SK-N-SH treated with all-trans-retinoic acid at 6 μM for 48 hours (cell line): ENCODE measurements around the gene KIF1A.

Experiments used
- ATAC-seq: fragments of 200-7000 bp; cut with Tn5 transposase; 3 replicates; pipeline ENCODE4 v1.9.1; 2020; ENCODE audit warnings: mild to moderate bottlenecking, moderate library complexity
- ARNTL ChIP-seq: fragments of 450-650 bp; formaldehyde crosslinking; IDR thresholded peaks from 2 replicates; pipeline ENCODE4 v1.5.0; 2020; ENCODE audit warnings: low read depth, mild to moderate bottlenecking, moderate library complexity, borderline replicate concordance
- CSDC2 ChIP-seq: fragments of 250-450 bp; sonication (Bioruptor Pico); IDR thresholded peaks from 2 replicates; pipeline ENCODE4 v1.5.0; 2020; ENCODE audit warnings: mild to moderate bottlenecking, moderate library complexity
- CSRNP3 ChIP-seq: fragments of 250-450 bp; sonication (Bioruptor Pico); IDR thresholded peaks from 2 replicates; pipeline ENCODE4 v1.5.1; 2021; ENCODE audit warnings: mild to moderate bottlenecking, moderate library complexity
- GLIS3 ChIP-seq: fragments of 250-450 bp; sonication (Bioruptor Pico); IDR thresholded peaks from 2 replicates; pipeline ENCODE4 v1.5.0; 2020; ENCODE audit warnings: mild to moderate bottlenecking, moderate library complexity
- OSR1 ChIP-seq: fragments of 250-450 bp; sonication (Bioruptor Pico); IDR thresholded peaks from 2 replicates; pipeline ENCODE4 v1.8.0; 2022; ENCODE audit warnings: moderate library complexity, mild to moderate bottlenecking, inconsistent platforms
- PATZ1 ChIP-seq: fragments of 250-450 bp; sonication (Bioruptor Pico); IDR thresholded peaks from 2 replicates; pipeline ENCODE4 v1.8.0; 2020; ENCODE audit warnings: mild to moderate bottlenecking, moderate library complexity, borderline replicate concordance
- POU6F1 ChIP-seq: fragments of 250-450 bp; sonication (Bioruptor Pico); IDR thresholded peaks from 2 replicates; pipeline ENCODE4 v1.8.0; 2021; ENCODE audit warnings: low read depth, mild to moderate bottlenecking, moderate library complexity, borderline replicate concordance
- PPARA ChIP-seq: fragments of 250-450 bp; sonication (Bioruptor Pico); IDR thresholded peaks from 2 replicates; pipeline ENCODE4 v1.5.0; 2020; ENCODE audit warnings: mild to moderate bottlenecking, borderline replicate concordance
- RARB ChIP-seq: fragments of 250-450 bp; sonication (Bioruptor Pico); IDR thresholded peaks from 2 replicates; pipeline ENCODE4 v1.8.0; 2021; ENCODE audit warnings: mild to moderate bottlenecking, moderate library complexity
- SNAI2 ChIP-seq: fragments of 250-450 bp; sonication (Bioruptor Pico); IDR thresholded peaks from 2 replicates; pipeline ENCODE4 v1.5.0; 2020; ENCODE audit warnings: mild to moderate bottlenecking, moderate library complexity
- TOX ChIP-seq: fragments of 250-450 bp; sonication (Bioruptor Pico); IDR thresholded peaks from 2 replicates; pipeline ENCODE4 v1.8.0; 2021; ENCODE audit warnings: mild to moderate bottlenecking, moderate library complexity, borderline replicate concordance
- TSHZ2 ChIP-seq: fragments of 250-450 bp; sonication (Bioruptor Pico); IDR thresholded peaks from 2 replicates; pipeline ENCODE4 v1.5.0; 2020; ENCODE audit warnings: mild to moderate bottlenecking, moderate library complexity
- ZFP3 ChIP-seq: fragments of 250-450 bp; sonication (Bioruptor Pico); IDR thresholded peaks from 2 replicates; pipeline ENCODE4 v1.5.0; 2020; ENCODE audit warnings: mild to moderate bottlenecking, moderate library complexity
- ZFP30 ChIP-seq: fragments of 450-650 bp; formaldehyde crosslinking; IDR thresholded peaks from 2 replicates; pipeline ENCODE4 v1.5.0; 2022; ENCODE audit warnings: mild to moderate bottlenecking, moderate library complexity
- ZNF565 ChIP-seq: fragments of 450-650 bp; formaldehyde crosslinking; conservative IDR thresholded peaks from 2 replicates; pipeline ENCODE4 v1.5.0; 2020; ENCODE audit warnings: low read depth, mild to moderate bottlenecking, moderate library complexity
- ZNF70 ChIP-seq: fragments of 450-650 bp; formaldehyde crosslinking; IDR thresholded peaks from 2 replicates; pipeline ENCODE4 v1.5.0; 2020; ENCODE audit warnings: mild to moderate bottlenecking, moderate library complexity
- ZNF8 ChIP-seq: fragments of 450-650 bp; formaldehyde crosslinking; IDR thresholded peaks from 2 replicates; pipeline ENCODE4 v1.5.0; 2020; ENCODE audit warnings: mild to moderate bottlenecking, moderate library complexity

The KIF1A gene

GRCh38 chr2:240707043-240707756 lies 112.8 kb downstream of the KIF1A start:
- ATAC-seq: no peak
- TF ChIP-seq ZFP3 (CRISPR knock-in tag) (no peak), TSHZ2 (CRISPR knock-in tag) (no peak), PATZ1 (CRISPR knock-in tag) (no peak), CSRNP3 (CRISPR knock-in tag) (no peak), OSR1 (CRISPR knock-in tag) (no peak), POU6F1 (no peak), ZNF565 (CRISPR knock-in tag) (no peak), TOX (CRISPR knock-in tag) (no peak), PPARA (CRISPR knock-in tag) (no peak), GLIS3 (CRISPR knock-in tag) (no peak), ARNTL (CRISPR knock-in tag) (no peak), CSDC2 (no peak), RARB (CRISPR knock-in tag) (no peak), ZNF70 (CRISPR knock-in tag) (no peak)

GRCh38 chr2:240705204-240705791 lies 114.7 kb downstream of the KIF1A start:
- ATAC-seq: no peak
- no peak for TF ChIP-seq PATZ1 (CRISPR knock-in tag)

- TF ChIP-seq ZNF8 (CRISPR knock-in tag) (no peak), ZFP30 (CRISPR knock-in tag) (no peak), PPARA (CRISPR knock-in tag) (no peak), ARNTL (CRISPR knock-in tag) (no peak), ZNF70 (CRISPR knock-in tag) (no peak), CSDC2 (no peak), PATZ1 (CRISPR knock-in tag) (no peak), SNAI2 (no peak), GLIS3 (CRISPR knock-in tag) (no peak)
- no peak for ATAC-seq
These were observed 115.4 kb downstream of the KIF1A start for GRCh38 chr2:240704651-240705050.
